HepG2 (cell line): ENCODE data around the gene ERMP1. TPM values are rescaled to one million over a fixed set of nuclear protein-coding genes. Genes with fewer than 3 reads are reported as not detected.

Experiments
- ATAC-seq: fragments of 200-7000 bp; cut with Tn5 transposase; 3 replicates; pipeline ENCODE4 v1.9.1; 2020; ENCODE audit warnings: mild to moderate bottlenecking, moderate library complexity
- BruUV-seq: library from RNA; stranded (reverse); fragments of 400-500 nt; replicated peaks from 2 replicates; lab custom pipeline; 2021; lab: Mats Ljungman, UMichigan
- CTCF ChIA-PET: fragments of 300-600 bp; formaldehyde crosslinking; extraction: SDS; loops from one replicate; lab custom pipeline; 2021; ENCODE audit warnings: low total read pairs, inconsistent platforms, low intra/inter-chr PET ratio; lab: Yijun Ruan, JAX
- POLR2A ChIA-PET: fragments of 350-600 bp; sonication (Branson Sonifier 250); formaldehyde crosslinking; loops from one replicate; lab custom pipeline; 2020; ENCODE audit warnings: antibody characterized with exemption, inconsistent platforms; lab: Yijun Ruan, JAX
- DNase-seq: peaks from one replicate; pipeline ENCODE4 v3.0.0-alpha.2; 2015; ENCODE audit warnings: low spot score
- FAIRE-seq: peaks from 3 replicates; lab custom pipeline; 2011; peaks lifted over from hg19 to GRCh38; lab: Jason Lieb, UNC
- H2AFZ ChIP-seq: one replicate; pipeline ENCODE4 v1.6.1; 2011; ENCODE audit warnings: low read length, inconsistent platforms
- H3K27ac ChIP-seq: fragments of 300-600 bp; 3 replicates; pipeline ENCODE4 v1.8.0; 2011; ENCODE audit warnings: mixed run types, mild to moderate bottlenecking, mixed read lengths, low read length, inconsistent platforms; ENCODE audit not compliant: insufficient read depth; ENCODE audit errors: extremely low read length
- H3K27me3 ChIP-seq, 2 experiments: fragments of 200-600 bp in 1 of 2; 2 replicates in 1 of 2; 3 replicates in 1 of 2; pipeline versions ENCODE4 v1.6.0 to v1.8.0; 2011; ENCODE audit warnings: low read length in 2 of 2, mild to moderate bottlenecking in 2 of 2, moderate library complexity in 2 of 2, inconsistent platforms in 1 of 2; ENCODE audit not compliant: insufficient read depth in 2 of 2, control insufficient read depth in 1 of 2
- H3K36me3 ChIP-seq, 2 experiments: fragments of 200-600 bp in 1 of 2; replicated peaks in 1 of 2; 2 replicates in 1 of 2; 3 replicates in 1 of 2; pipeline versions ENCODE4 v1.5.1 to v1.8.0; 2011; ENCODE audit warnings: low read length in 2 of 2, inconsistent platforms in 1 of 2; ENCODE audit not compliant: insufficient read depth in 2 of 2, control insufficient read depth in 1 of 2
- H3K4me1 ChIP-seq: 2 replicates; pipeline ENCODE4 v1.5.1; 2012; ENCODE audit warnings: low read length, inconsistent platforms; ENCODE audit not compliant: insufficient read depth
- H3K4me2 ChIP-seq: 2 replicates; pipeline ENCODE4 v1.6.0; 2011; ENCODE audit warnings: low read depth, low read length, inconsistent platforms
- H3K4me3 ChIP-seq, 3 experiments: fragments of 200-600 bp in 1 of 3; sonication (generic), shearing (Covaris generic) in 1 of 3; replicated peaks in 1 of 3; 2 replicates each; pipeline ENCODE4 v1.5.1; 2011 to 2016; ENCODE audit warnings: low read length in 3 of 3, inconsistent platforms in 2 of 3, low read depth in 2 of 3, mild to moderate bottlenecking in 2 of 3, control low read depth in 1 of 3, mixed read lengths in 1 of 3; ENCODE audit not compliant: insufficient read depth in 1 of 3
- H3K79me2 ChIP-seq: one replicate; pipeline ENCODE4 v1.6.1; 2011; ENCODE audit warnings: low read length, inconsistent platforms; ENCODE audit not compliant: insufficient read depth
- H3K9ac ChIP-seq: 2 replicates; pipeline ENCODE4 v1.6.0; 2011; ENCODE audit warnings: mild to moderate bottlenecking, low read depth, low read length, inconsistent platforms; ENCODE audit not compliant: insufficient read depth
- H3K9me3 ChIP-seq: 2 replicates; pipeline ENCODE4 v1.5.1; 2012; ENCODE audit warnings: mild to moderate bottlenecking, low read length
- H4K20me1 ChIP-seq: 2 replicates; pipeline ENCODE4 v1.6.0; 2011; ENCODE audit warnings: inconsistent platforms, mild to moderate bottlenecking, low read length, moderate library complexity; ENCODE audit not compliant: insufficient read depth
- CAMTA2 ChIP-seq: sonication (generic); formaldehyde crosslinking; IDR thresholded peaks from 2 replicates; pipeline ENCODE4 v1.4.0; 2020; ENCODE audit warnings: mild to moderate bottlenecking, missing genetic modification reagents, borderline replicate concordance
- CCAR2 ChIP-seq: fragments of 200-400 bp; formaldehyde crosslinking; optimal IDR thresholded peaks from 2 replicates; pipeline ENCODE3; 2018; ENCODE audit warnings: low read depth, mild to moderate bottlenecking, low read length, moderate library complexity
- CREM ChIP-seq, 2 experiments: sonication (generic) in 1 of 2; formaldehyde crosslinking in 1 of 2; IDR thresholded peaks; 2 replicates each; pipeline versions ENCODE4 v1.4.0 to v1.6.1; 2016 to 2020; ENCODE audit warnings: antibody characterized with exemption in 1 of 2, mild to moderate bottlenecking in 1 of 2, missing genetic modification reagents in 1 of 2
- FOSL2 ChIP-seq: sonication (generic); formaldehyde crosslinking; IDR thresholded peaks from 2 replicates; pipeline ENCODE4 v1.4.0; 2020; ENCODE audit warnings: missing genetic modification reagents
- HNRNPH1 ChIP-seq: fragments of 200-400 bp; formaldehyde crosslinking; optimal IDR thresholded peaks from 2 replicates; pipeline ENCODE3; 2017; ENCODE audit warnings: mild to moderate bottlenecking, low read depth, low read length
- NONO ChIP-seq, 2 experiments: fragments of 450-650 bp in 1 of 2; sonication (generic) in 1 of 2; formaldehyde crosslinking in 1 of 2; IDR thresholded peaks in 1 of 2; conservative IDR thresholded peaks in 1 of 2; 2 replicates each; pipeline versions ENCODE4 v1.6.1 to v1.8.0; 2017 to 2022; ENCODE audit warnings: mild to moderate bottlenecking in 1 of 2, missing genetic modification reagents in 1 of 2, moderate library complexity in 1 of 2
- RBM22 ChIP-seq: fragments of 200-400 bp; formaldehyde crosslinking; optimal IDR thresholded peaks from 2 replicates; pipeline ENCODE3; 2017; ENCODE audit warnings: mild to moderate bottlenecking, low read length, moderate library complexity
- SP5 ChIP-seq: IDR thresholded peaks from 2 replicates; pipeline ENCODE4 v1.6.1; 2016; ENCODE audit warnings: low read depth, borderline replicate concordance
- THAP11 ChIP-seq: IDR thresholded peaks from 2 replicates; pipeline ENCODE4 v1.6.1; 2016; ENCODE audit warnings: missing biosample characterization, missing genetic modification reagents
- ZSCAN22 ChIP-seq: sonication (generic); formaldehyde crosslinking; IDR thresholded peaks from 2 replicates; pipeline ENCODE4 v1.4.0; 2020; ENCODE audit warnings: mild to moderate bottlenecking, missing genetic modification reagents
- WGBS: methylation state at CpG from one replicate; pipeline ENCODE4 v1.1.6; 2017; ENCODE audit warnings: low lambda C conversion rate; 5-methylcytosine and 5-hydroxymethylcytosine counted together
- in situ Hi-C: cut with HindIII; loops from 2 replicates; pipeline ENCODE4 v1.10.0; 2017; ENCODE audit warnings: low pct_unique_long_range_greater_than_20kb; ENCODE audit not compliant: extremely low pct_ligation_motif_present
- intact Hi-C: fragments of 100-400 bp; cut with micrococcal nuclease; formaldehyde crosslinking; loops from one replicate; pipeline ENCODE4 v1.10.0; 2022; ENCODE audit not compliant: unreplicated experiment
- polyA plus RNA-seq, 8 experiments: library from polyadenylated mRNA; depleted of rRNA in 3 of 8; stranded (reverse) in 7 of 8; unstranded in 1 of 8; fragments of >200 nt; fragmentation: Illumina TruSeq in 4 of 8; extraction: Trizol in 4 of 8; gene quantifications; 2 replicates each; pipeline versions ENCODE4 v1.2.1 to v1.2.3, GENCODE V29; 2011 to 2016; ENCODE audit warnings: low read depth in 4 of 8, missing spikeins in 1 of 8, mixed read lengths in 1 of 8; ENCODE audit not compliant: insufficient read depth in 1 of 8
- total RNA-seq, 5 experiments: library from RNA; depleted of rRNA; stranded (reverse); fragments of >200 nt; fragmentation: Illumina TruSeq; extraction: Trizol; gene quantifications; 2 replicates each; pipeline ENCODE4 v1.2.3, GENCODE V29; 2016; ENCODE audit warnings: low read depth in 1 of 5
- TF ChIP-seq, protein P1 (sequence below): sonication (generic); formaldehyde crosslinking; IDR thresholded peaks from 2 replicates; pipeline ENCODE4 v1.5.1; 2020; ENCODE audit warnings: mild to moderate bottlenecking, missing genetic modification reagents, moderate library complexity
- TF ChIP-seq, protein P2 (sequence below): sonication (generic); formaldehyde crosslinking; IDR thresholded peaks from 2 replicates; pipeline ENCODE4 v1.4.0; 2020; ENCODE audit warnings: mild to moderate bottlenecking, missing genetic modification reagents
- TF ChIP-seq, protein P3 (sequence below): sonication (generic); formaldehyde crosslinking; IDR thresholded peaks from 2 replicates; pipeline ENCODE4; 2020; ENCODE audit warnings: missing genetic modification reagents, mild to moderate bottlenecking, borderline replicate concordance
- TF ChIP-seq, protein P4 (sequence below): sonication (generic); formaldehyde crosslinking; IDR thresholded peaks from 2 replicates; pipeline ENCODE4 v1.5.1; 2020; ENCODE audit warnings: missing genetic modification reagents, mild to moderate bottlenecking, borderline replicate concordance

Gene ERMP1
- total and polyA plus RNA-seq, 2 of the 13 experiments (the other 11 are each of a cell fraction or from before 2014, with no cell fraction given): 40.9 to 65.4 TPM

DNA sequence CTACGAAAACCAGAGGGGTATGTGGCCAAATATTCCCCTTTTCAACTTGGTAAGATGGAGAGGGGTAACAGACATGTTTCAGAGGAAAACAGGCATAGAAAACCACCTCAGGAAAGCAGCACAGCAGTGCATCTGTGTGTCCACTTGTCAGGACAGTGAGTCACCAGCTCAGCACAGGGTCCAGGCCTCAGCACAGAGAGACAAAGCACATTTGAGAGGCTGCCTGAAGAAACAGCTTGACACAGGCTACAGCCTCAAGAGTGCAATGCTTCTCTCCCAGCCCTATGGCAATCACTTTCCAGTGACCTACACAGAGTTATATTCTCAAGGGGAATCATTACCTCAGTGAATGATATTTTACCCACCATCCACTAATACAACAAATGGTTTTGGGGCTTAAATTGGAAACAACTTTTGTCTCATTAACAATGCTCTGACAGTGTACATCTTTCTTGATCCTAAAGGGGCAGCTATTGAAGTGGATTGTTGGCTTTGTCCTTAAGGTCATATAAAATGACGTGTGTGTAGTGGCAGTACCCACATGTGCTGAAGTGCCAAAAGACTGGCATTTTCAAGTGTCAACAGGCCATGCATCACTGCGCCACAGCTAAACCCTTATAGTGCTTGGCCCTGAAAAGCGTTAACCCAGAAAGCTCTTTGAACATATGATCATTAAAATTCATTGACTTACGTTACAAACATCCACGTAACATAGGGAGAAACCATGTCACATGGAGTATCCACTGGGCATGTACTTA lies 46.4 kb downstream of the ERMP1 start:
- Histone ChIP-seq H3K27ac (no peak overlapping the region), H3K4me2 (no peak overlapping the region), H3K9me3 (no peaks in the 10 kb centered on the region), H3K4me3 (no peak overlapping the region), H4K20me1 (no peaks in the 10 kb centered on the region), H3K36me3 (peaks cover 8 to 56% of the 10 kb centered on the region in 2 experiments), H2AFZ (no peak overlapping the region), H3K79me2 (peaks cover 9% of the 10 kb centered on the region), H3K9ac (no peak overlapping the region), H3K4me1 (peaks cover 22% of the 10 kb centered on the region), H3K27me3 (no peaks in the 10 kb centered on the region)
- peak; percentile 76 for ATAC-seq
- in situ Hi-C loops (no loop called here), intact Hi-C loops (no loop called here)
- POLR2A ChIA-PET: no interaction called here
- no peak for DNase-seq
- no peak for FAIRE-seq
- 96% methylated on average over 6 of the region's 6 CpGs for WGBS
- CTCF ChIA-PET: no interaction called here
- TF ChIP-seq CREM (IDR thresholded peaks at IDR 0.05) (no peak), CREM (CRISPR knock-in tag; IDR thresholded peaks at IDR 0.05) (no peak), THAP11 (no peak), CAMTA2 (CRISPR knock-in tag) (no peak), NONO (IDR thresholded peaks at IDR 0.05) (no peak), NONO (CRISPR knock-in tag; conservative IDR thresholded peaks at IDR 0.05) (no peak), CCAR2 (no peak), SP5 (CRISPR knock-in tag) (no peak), FOSL2 (CRISPR knock-in tag) (peak; percentile 57), HNRNPH1 (no peak), ZSCAN22 (CRISPR knock-in tag) (no peak), RBM22 (peak; percentile 82)
- TF ChIP-seq, protein P1, sequence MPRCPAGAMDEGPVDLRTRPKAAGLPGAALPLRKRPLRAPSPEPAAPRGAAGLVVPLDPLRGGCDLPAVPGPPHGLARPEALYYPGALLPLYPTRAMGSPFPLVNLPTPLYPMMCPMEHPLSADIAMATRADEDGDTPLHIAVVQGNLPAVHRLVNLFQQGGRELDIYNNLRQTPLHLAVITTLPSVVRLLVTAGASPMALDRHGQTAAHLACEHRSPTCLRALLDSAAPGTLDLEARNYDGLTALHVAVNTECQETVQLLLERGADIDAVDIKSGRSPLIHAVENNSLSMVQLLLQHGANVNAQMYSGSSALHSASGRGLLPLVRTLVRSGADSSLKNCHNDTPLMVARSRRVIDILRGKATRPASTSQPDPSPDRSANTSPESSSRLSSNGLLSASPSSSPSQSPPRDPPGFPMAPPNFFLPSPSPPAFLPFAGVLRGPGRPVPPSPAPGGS (CRISPR knock-in tag): no peak
- TF ChIP-seq, protein P2, sequence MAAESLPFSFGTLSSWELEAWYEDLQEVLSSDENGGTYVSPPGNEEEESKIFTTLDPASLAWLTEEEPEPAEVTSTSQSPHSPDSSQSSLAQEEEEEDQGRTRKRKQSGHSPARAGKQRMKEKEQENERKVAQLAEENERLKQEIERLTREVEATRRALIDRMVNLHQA (CRISPR knock-in tag): no peak
- TF ChIP-seq, protein P3, sequence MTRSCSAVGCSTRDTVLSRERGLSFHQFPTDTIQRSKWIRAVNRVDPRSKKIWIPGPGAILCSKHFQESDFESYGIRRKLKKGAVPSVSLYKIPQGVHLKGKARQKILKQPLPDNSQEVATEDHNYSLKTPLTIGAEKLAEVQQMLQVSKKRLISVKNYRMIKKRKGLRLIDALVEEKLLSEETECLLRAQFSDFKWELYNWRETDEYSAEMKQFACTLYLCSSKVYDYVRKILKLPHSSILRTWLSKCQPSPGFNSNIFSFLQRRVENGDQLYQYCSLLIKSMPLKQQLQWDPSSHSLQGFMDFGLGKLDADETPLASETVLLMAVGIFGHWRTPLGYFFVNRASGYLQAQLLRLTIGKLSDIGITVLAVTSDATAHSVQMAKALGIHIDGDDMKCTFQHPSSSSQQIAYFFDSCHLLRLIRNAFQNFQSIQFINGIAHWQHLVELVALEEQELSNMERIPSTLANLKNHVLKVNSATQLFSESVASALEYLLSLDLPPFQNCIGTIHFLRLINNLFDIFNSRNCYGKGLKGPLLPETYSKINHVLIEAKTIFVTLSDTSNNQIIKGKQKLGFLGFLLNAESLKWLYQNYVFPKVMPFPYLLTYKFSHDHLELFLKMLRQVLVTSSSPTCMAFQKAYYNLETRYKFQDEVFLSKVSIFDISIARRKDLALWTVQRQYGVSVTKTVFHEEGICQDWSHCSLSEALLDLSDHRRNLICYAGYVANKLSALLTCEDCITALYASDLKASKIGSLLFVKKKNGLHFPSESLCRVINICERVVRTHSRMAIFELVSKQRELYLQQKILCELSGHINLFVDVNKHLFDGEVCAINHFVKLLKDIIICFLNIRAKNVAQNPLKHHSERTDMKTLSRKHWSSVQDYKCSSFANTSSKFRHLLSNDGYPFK: no peak
- TF ChIP-seq, protein P4, sequence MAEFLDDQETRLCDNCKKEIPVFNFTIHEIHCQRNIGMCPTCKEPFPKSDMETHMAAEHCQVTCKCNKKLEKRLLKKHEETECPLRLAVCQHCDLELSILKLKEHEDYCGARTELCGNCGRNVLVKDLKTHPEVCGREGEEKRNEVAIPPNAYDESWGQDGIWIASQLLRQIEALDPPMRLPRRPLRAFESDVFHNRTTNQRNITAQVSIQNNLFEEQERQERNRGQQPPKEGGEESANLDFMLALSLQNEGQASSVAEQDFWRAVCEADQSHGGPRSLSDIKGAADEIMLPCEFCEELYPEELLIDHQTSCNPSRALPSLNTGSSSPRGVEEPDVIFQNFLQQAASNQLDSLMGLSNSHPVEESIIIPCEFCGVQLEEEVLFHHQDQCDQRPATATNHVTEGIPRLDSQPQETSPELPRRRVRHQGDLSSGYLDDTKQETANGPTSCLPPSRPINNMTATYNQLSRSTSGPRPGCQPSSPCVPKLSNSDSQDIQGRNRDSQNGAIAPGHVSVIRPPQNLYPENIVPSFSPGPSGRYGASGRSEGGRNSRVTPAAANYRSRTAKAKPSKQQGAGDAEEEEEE (CRISPR knock-in tag): no peak
- BruUV-seq: no TSS peak
